Natural killer cell (primary cell): ENCODE measurements around the gene TMC8. TPM values are rescaled to one million over a fixed set of nuclear protein-coding genes. Genes with fewer than 3 reads are reported as not detected.
"Not testable (repeated sequence)": the region's sequence is repeated elsewhere in the genome, so short reads cannot be mapped to it uniquely, and the experiment has no call there.

ENCODE experiments used
- ATAC-seq, 3 donors: fragments of 150-1000 bp in 2 of 3; fragments of 200-7000 bp in 1 of 3; cut with Tn5 transposase; 1 replicate in 1 of 3; 2 replicates in 2 of 3; pipeline ENCODE4 v1.10.0; 2021; ENCODE audit warnings: mild to moderate bottlenecking in 2 of 3, moderate library complexity in 2 of 3
- DNase-seq, 2 donors: peaks; one replicate each; pipeline versions ENCODE4 v3.0.0 to v3.0.0-alpha.2; 2013 to 2021; ENCODE audit warnings: mixed read lengths in 1 of 2
- H3K27ac ChIP-seq: one replicate; pipeline ENCODE4 v1.5.1; 2013; ENCODE audit warnings: mild to moderate bottlenecking, low read length
- H3K27me3 ChIP-seq: one replicate; pipeline ENCODE4 v1.6.1; 2013; ENCODE audit warnings: low read length; ENCODE audit not compliant: control insufficient read depth, insufficient read depth
- H3K36me3 ChIP-seq: one replicate; pipeline ENCODE4 v1.6.1; 2013; ENCODE audit warnings: low read length; ENCODE audit not compliant: control insufficient read depth, insufficient read depth
- H3K4me1 ChIP-seq: one replicate; pipeline ENCODE4 v1.6.1; 2013; ENCODE audit warnings: low read length; ENCODE audit not compliant: control insufficient read depth, insufficient read depth
- H3K4me3 ChIP-seq: one replicate; pipeline ENCODE4 v1.5.1; 2013; ENCODE audit warnings: low read length
- H3K9me3 ChIP-seq: one replicate; pipeline ENCODE4 v1.6.1; 2013; ENCODE audit warnings: low read length; ENCODE audit not compliant: control insufficient read depth, insufficient read depth
- H3K27ac Mint-ChIP-seq, 2 donors: one replicate each; pipeline ENCODE4 v1.8.0; 2022; ENCODE audit warnings: mild to moderate bottlenecking in 2 of 2, mixed read lengths in 2 of 2, moderate library complexity in 1 of 2
- H3K27me3 Mint-ChIP-seq, 2 donors: one replicate each; pipeline ENCODE4 v1.8.0; 2022; ENCODE audit warnings: low read depth in 2 of 2, mixed read lengths in 2 of 2
- H3K36me3 Mint-ChIP-seq: one replicate; pipeline ENCODE4 v1.8.0; 2022; ENCODE audit warnings: mixed read lengths
- H3K4me1 Mint-ChIP-seq, 2 donors: one replicate each; pipeline ENCODE4 v1.8.0; 2022; ENCODE audit warnings: mixed read lengths in 2 of 2
- H3K4me3 Mint-ChIP-seq: one replicate; pipeline ENCODE4 v1.8.0; 2022; ENCODE audit warnings: mild to moderate bottlenecking, moderate library complexity, mixed read lengths
- H3K9me3 Mint-ChIP-seq, 2 donors: one replicate each; pipeline ENCODE4 v1.8.0; 2022; ENCODE audit warnings: mixed read lengths in 2 of 2
- CTCF ChIP-seq: fragments of 200-600 bp; IDR thresholded peaks from one replicate; pipeline ENCODE4 v1.8.0; 2022; ENCODE audit warnings: antibody characterized with exemption
- WGBS: methylation state at CpG from one replicate; pipeline ENCODE4 v1.1.7; 2013; ENCODE audit warnings: missing lambda C conversion rate; ENCODE audit not compliant: insufficient coverage; 5-methylcytosine and 5-hydroxymethylcytosine counted together
- intact Hi-C: fragments of 100-400 bp; cut with micrococcal nuclease; formaldehyde crosslinking; loops from one replicate; pipeline ENCODE4 v1.14.2; 2022
- total RNA-seq, 4 donors: library from RNA; stranded (reverse); fragments of 120-200 nt in 1 of 4; gene quantifications; one replicate each; pipeline versions ENCODE4 v1.2.3 to v1.2.4, GENCODE V29; 2013 to 2022

TMC8 gene
- total RNA-seq, 3 donors from 2014 or later (not counting 1 experiment from before 2014, with no cell fraction given), result 401 to 551 (median 435) TPM

- H3K36me3 Mint-ChIP-seq, result no peaks in the 10 kb centered on the region
- H3K4me1 ChIP-seq, result peaks cover 49% of the 10 kb centered on the region
- H3K27me3 ChIP-seq, result no peaks in the 10 kb centered on the region
- intact Hi-C loops, result no loop called here
- TF ChIP-seq CTCF, result no peak
- peak within 1 kb of the TSS; percentile 53 for H3K4me3 ChIP-seq
- peak within 1 kb of the TSS; percentile 80 for H3K27ac ChIP-seq
- H3K27me3 Mint-ChIP-seq, result no peaks in the 10 kb centered on the region
- DNase-seq (peak; percentile 86 to 92), ATAC-seq (peak; percentile 94 to 95 (median 94))
- WGBS, result under 1% methylated on average over 84 of the region's 84 CpGs
- H3K9me3 Mint-ChIP-seq, result no peaks in the 10 kb centered on the region
- peaks cover 12 to 28% of the 10 kb centered on the region in 2 donors for H3K4me1 Mint-ChIP-seq
- peaks cover 10% of the 10 kb centered on the region for H3K36me3 ChIP-seq
- H3K4me3 Mint-ChIP-seq, result peak within 1 kb of the TSS; percentile 75
- H3K27ac Mint-ChIP-seq, result peak within 1 kb of the TSS in 1 of 2 donors; percentile 58
- H3K9me3 ChIP-seq, result no peaks in the 10 kb centered on the region
Measured at GRCh38 chr17:78168242-78168902, 37.8 kb downstream of the TMC8 start, which contains the start of gene SYNGR2. SYNGR2 (plus strand) TSS chr17:78168581; CDS start chr17:78168617, 36 bp downstream.

- TF ChIP-seq CTCF, result no peak
- Histone ChIP-seq H3K4me3 (peak overlapping the region; percentile 53), H3K27ac (peak overlapping the region; percentile 53), H3K4me1 (peaks cover 56% of the 10 kb centered on the region), H3K36me3 (peaks cover 10% of the 10 kb centered on the region), H3K27me3 (no peaks in the 10 kb centered on the region), H3K9me3 (no peaks in the 10 kb centered on the region)
- no peaks in the 10 kb centered on the region for H3K36me3 Mint-ChIP-seq
- H3K27ac Mint-ChIP-seq, result peak overlapping the region in 1 of 2 donors; percentile 58
- H3K4me1 Mint-ChIP-seq, result peaks cover 19 to 33% of the 10 kb centered on the region in 2 donors
- intact Hi-C loops, result no loop called here
- H3K9me3 Mint-ChIP-seq, result no peaks in the 10 kb centered on the region
- ATAC-seq (peak; percentile 25 to 43 (median 34)), DNase-seq (peak in 1 of 2 donors; percentile 85)
- H3K27me3 Mint-ChIP-seq, result no peaks in the 10 kb centered on the region
- peak overlapping the region; percentile 42 for H3K4me3 Mint-ChIP-seq
- WGBS, result 14% methylated on average over 36 of the region's 38 CpGs
Measured at GRCh38 chr17:78168903-78169793, 38.6 kb downstream of the TMC8 start.

GRCh38 chr17:78170692-78171590 is 40.4 kb downstream of the TMC8 start:
- TF ChIP-seq CTCF, result no peak
- Histone ChIP-seq H3K9me3 (no peaks in the 10 kb centered on the region), H3K36me3 (peaks cover 10% of the 10 kb centered on the region), H3K27me3 (no peaks in the 10 kb centered on the region), H3K27ac (no peak overlapping the region), H3K4me1 (peaks cover 71% of the 10 kb centered on the region), H3K4me3 (no peak overlapping the region)
- H3K4me3 Mint-ChIP-seq, result peak overlapping the region; percentile 62
- ATAC-seq (no peak), DNase-seq (peak in 1 of 2 donors; percentile 25)
- no peaks in the 10 kb centered on the region for H3K27me3 Mint-ChIP-seq
- peaks cover 20 to 33% of the 10 kb centered on the region in 2 donors for H3K4me1 Mint-ChIP-seq
- peak overlapping the region in 1 of 2 donors; percentile 68 for H3K27ac Mint-ChIP-seq
- intact Hi-C loops, result no loop called here
- H3K36me3 Mint-ChIP-seq, result no peaks in the 10 kb centered on the region
- 80% methylated on average over 31 of the region's 31 CpGs for WGBS
- H3K9me3 Mint-ChIP-seq, result no peaks in the 10 kb centered on the region

GRCh38 chr17:78171591-78172248 is 41.1 kb downstream of the TMC8 start:
- ATAC-seq, H3K9me3 Mint-ChIP-seq, H3K36me3 ChIP-seq, DNase-seq, H3K27me3 Mint-ChIP-seq, H3K27me3 ChIP-seq, H3K9me3 ChIP-seq, H3K4me3 ChIP-seq, H3K36me3 Mint-ChIP-seq, H3K4me3 Mint-ChIP-seq, intact Hi-C loops: not testable (repeated sequence)
- 86% methylated on average over 17 of the region's 19 CpGs for WGBS
- peak overlapping the region; percentile 5 for H3K27ac ChIP-seq
- peak overlapping the region; percentile 23 to 68 for H3K27ac Mint-ChIP-seq
- H3K4me1 ChIP-seq, result peaks cover 78% of the 10 kb centered on the region
- peaks cover 20 to 38% of the 10 kb centered on the region in 2 donors for H3K4me1 Mint-ChIP-seq
